ENCODE measurements around the gene NFKB2.

Gene NFKB2

DNA sequence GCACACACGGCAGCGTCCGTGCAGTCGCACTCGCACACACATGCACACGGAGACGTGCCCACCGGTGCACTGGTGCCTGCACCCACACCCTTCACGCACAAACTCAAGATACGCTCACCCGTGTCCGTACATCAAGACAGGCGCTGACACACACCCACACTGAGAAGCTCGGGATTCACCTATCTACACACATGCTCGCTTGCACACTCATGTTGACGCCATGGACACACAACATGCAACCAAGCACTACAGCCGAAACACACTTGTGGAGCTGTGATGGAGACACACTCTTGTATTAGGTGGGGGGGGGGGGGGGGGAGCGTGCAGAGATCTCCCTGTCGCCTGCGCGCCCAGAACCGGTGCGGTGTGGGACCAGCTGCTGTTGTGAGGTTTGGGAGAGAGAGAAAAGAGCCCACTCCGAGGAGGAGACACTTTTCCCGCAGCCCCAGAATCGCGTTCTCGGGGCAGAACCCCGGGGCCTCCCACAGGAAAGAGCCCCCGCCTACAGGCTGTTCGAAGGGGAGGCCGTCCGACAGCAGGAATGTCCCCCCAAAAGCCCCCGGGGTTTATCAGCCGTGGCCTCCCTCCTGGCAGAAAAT lies 605 bp upstream of the NFKB2 start:
- no peak for DNase-seq (ENCODE audit: low spot score)

DNA sequence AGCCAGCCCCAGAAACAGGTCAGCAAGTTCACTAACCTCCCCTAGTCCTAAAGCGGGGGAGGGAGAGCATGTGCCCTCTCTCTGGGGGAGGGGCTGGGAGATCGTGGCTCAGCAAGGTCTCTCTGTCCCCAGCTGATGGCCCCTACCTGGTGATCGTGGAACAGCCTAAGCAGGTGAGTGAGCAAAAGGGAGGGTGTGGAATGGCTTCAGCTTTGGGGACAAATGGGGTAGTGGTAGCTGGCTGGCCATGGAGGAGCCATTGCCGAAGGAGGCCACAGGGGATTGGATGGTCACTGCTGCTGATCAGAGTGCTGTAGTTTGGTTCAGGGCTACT lies 779 bp downstream of the NFKB2 start:
- DNase-seq (ENCODE audit: low spot score) = no peak

DNA sequence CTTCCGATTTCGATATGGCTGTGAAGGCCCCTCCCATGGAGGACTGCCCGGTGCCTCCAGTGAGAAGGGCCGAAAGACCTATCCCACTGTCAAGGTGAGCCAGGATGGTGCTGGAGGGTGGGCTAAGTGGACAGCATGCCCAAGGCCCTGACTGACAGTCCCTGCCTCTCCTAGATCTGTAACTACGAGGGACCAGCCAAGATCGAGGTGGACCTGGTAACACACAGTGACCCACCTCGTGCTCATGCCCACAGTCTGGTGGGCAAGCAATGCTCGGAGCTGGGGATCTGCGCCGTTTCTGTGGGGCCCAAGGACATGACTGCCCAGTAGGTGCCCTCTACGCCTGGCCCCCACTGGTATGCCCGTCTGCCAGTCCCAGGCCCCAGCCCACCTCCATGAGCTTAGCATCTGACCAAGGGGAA lies 1.2 kb downstream of the NFKB2 start:
- DNase-seq (ENCODE audit: low spot score) = no peak

DNA sequence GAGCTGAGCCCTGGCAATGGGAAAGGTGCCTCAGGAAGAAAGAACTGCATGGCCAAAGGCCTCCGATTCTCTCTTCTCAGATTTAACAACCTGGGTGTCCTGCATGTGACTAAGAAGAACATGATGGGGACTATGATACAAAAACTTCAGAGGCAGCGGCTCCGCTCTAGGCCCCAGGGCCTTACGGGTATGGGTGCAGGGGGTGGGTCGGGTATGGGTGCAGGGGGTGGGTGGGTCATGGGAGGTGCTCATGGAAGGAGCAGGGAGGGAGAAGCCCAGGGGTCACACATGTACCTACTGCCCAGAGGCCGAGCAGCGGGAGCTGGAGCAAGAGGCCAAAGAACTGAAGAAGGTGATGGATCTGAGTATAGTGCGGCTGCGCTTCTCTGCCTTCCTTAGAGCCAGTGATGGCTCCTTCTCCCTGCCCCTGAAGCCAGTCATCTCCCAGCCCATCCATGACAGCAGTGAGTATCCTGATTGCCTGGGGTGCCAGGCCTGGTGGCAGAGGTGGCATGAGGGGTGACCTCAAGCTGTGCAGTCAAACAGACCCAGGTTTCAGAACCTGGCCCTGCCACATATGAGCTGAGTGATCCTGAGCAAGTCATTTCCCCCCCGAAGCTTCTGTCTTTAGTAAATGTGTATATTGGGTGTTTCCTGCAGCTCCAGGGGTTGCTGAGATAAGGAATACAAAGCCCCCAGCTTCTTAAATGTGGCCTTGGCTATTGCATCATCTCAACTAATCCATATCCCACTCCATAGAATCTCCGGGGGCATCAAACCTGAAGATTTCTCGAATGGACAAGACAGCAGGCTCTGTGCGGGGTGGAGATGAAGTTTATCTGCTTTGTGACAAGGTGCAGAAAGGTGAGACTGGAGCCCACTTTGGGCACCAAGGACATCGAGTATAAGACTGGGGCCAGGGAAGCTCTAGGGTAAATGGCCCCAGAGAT lies 2.0 kb downstream of the NFKB2 start:
- DNase-seq (ENCODE audit: low spot score) = no peak

DNA sequence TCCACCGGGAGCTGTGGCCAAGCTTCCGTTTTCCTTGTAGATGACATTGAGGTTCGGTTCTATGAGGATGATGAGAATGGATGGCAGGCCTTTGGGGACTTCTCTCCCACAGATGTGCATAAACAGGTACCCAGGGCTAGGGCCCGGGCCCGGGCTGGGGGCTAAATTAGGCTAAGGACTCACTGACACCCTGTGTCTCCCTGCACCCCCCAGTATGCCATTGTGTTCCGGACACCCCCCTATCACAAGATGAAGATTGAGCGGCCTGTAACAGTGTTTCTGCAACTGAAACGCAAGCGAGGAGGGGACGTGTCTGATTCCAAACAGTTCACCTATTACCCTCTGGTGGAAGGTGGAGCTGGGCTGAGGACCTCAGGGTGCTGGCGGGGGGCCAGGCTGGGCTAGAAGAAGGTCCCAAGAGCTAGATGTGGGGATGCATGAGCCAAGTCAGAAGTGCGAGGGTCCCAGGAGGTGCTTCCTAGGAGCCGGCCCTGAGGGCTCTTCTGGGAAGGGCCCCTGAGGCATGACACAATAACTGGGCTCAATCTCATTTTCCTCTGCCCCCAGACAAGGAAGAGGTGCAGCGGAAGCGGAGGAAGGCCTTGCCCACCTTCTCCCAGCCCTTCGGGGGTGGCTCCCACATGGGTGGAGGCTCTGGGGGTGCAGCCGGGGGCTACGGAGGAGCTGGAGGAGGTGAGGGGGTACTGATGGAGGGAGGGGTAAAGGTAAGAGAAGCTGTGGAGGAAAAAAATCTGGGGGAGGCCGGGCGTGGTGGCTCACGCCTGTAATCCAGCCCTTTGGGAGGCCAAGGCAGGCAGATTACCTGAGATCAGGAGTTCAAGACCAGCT lies 2.9 kb downstream of the NFKB2 start:
- DNase-seq (ENCODE audit: low spot score) = no peak

DNA sequence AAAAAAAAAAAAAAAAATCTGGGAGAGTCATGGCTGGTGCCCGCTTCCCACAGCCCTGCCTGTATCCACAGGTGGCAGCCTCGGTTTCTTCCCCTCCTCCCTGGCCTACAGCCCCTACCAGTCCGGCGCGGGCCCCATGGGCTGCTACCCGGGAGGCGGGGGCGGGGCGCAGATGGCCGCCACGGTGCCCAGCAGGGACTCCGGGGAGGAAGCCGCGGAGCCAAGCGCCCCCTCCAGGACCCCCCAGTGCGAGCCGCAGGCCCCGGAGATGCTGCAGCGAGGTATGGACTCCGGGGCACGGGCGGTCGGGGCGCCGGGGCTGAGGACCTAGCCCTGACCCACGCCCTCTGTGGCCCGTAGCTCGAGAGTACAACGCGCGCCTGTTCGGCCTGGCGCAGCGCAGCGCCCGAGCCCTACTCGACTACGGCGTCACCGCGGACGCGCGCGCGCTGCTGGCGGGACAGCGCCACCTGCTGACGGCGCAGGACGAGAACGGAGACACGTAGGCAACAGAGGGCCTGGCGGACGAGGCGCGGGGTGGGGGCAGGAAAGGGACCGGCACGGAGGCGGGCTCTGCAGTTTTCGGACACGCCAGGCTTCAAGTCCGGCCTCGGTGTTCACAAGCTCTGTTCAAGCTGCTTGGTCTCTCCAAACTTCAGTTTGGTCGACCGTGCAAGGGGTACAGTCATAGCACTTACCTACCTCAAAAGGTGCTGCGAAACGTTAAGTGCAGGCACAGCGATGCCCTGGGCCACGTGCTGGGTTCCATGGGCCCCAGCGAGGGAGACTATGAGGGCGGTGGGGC lies 3.9 kb downstream of the NFKB2 start:
- peak; percentile 93 for DNase-seq (ENCODE audit: low spot score)

DNA sequence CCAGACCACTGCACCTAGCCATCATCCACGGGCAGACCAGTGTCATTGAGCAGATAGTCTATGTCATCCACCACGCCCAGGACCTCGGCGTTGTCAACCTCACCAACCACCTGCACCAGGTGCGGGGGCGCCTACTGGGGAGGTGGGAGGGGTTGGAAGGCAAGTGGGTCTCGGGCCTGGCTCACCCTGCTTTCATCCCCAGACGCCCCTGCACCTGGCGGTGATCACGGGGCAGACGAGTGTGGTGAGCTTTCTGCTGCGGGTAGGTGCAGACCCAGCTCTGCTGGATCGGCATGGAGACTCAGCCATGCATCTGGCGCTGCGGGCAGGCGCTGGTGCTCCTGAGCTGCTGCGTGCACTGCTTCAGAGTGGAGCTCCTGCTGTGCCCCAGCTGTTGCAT lies 4.6 kb downstream of the NFKB2 start:
- DNase-seq (ENCODE audit: low spot score) = no peak

DNA sequence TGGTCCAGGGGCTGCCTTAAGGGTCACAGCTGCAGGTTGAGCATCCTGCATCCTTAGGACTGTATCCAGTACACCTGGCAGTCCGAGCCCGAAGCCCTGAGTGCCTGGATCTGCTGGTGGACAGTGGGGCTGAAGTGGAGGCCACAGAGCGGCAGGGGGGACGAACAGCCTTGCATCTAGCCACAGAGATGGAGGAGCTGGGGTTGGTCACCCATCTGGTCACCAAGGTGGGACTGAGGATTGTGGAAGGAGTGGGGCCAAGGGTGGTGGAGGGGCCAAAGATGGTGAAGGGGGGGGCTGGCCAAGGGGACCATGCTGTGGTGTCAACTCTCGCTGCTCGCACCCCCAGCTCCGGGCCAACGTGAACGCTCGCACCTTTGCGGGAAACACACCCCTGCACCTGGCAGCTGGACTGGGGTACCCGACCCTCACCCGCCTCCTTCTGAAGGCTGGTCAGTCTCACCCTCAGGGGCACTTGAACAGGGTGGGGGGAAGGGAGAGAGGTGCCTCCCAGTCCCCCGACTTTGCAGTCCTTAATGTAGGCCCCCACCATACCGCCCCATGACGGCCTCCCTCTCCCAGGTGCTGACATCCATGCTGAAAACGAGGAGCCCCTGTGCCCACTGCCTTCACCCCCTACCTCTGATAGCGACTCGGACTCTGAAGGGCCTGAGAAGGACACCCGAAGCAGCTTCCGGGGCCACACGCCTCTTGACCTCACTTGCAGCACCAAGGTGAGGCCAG lies 5.3 kb downstream of the NFKB2 start:
- no peak for DNase-seq (ENCODE audit: low spot score)

DNA sequence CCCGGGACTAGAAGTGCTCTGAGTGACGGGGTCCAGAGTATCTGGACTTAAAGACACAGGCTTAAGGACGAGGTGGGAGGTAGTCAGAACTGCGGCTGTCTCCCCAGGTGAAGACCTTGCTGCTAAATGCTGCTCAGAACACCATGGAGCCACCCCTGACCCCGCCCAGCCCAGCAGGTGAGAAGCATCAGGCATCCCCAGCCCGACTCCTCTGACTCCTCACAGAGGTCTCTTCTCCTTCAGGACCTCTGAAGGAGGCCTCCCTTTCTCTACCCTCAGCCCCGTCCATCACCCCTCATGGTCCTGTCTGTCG lies 5.8 kb downstream of the NFKB2 start:
- no peak for DNase-seq (ENCODE audit: low spot score)

DNA sequence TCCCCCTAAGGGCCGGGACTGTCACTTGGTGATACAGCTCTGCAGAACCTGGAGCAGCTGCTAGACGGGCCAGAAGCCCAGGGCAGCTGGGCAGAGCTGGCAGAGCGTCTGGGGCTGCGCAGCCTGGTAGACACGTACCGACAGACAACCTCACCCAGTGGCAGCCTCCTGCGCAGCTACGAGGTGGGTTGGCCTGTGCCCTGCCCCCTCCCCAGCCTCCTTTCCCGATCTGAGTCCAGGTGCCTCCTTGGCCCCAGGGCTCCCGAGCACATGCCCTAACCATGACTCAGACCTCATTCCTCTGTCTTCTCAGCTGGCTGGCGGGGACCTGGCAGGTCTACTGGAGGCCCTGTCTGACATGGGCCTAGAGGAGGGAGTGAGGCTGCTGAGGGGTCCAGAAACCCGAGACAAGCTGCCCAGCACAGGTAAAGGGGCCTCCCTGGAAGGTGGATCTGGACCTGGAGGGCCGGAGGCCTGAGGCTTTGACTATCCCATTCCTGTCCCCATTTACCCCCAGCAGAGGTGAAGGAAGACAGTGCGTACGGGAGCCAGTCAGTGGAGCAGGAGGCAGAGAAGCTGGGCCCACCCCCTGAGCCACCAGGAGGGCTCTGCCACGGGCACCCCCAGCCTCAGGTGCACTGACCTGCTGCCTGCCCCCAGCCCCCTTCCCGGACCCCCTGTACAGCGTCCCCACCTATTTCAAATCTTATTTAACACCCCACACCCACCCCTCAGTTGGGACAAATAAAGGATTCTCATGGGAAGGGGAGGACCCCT lies 6.4 kb downstream of the NFKB2 start:
- no peak for DNase-seq (ENCODE audit: low spot score)

DNA sequence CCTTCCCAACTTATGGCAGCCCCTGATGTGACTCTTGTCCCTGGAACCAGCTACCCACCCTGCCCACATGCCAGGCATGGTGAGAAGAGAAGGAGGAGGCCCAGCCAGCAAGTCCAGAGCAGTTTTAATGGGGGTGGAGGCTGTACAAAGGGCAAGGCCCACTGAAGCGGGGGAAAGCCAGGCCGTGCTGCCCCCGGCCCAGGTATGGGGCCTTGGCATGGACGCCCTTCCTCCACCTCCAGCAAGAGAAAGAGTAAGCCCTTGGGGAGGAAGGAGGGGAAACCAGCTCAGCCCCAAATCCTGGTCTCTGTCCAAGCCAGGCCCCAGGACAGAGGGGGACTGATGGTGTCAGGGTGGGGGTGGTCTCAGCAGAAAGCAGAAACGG lies 7.0 kb downstream of the NFKB2 start:
- no peak for DNase-seq (ENCODE audit: low spot score)

DNA sequence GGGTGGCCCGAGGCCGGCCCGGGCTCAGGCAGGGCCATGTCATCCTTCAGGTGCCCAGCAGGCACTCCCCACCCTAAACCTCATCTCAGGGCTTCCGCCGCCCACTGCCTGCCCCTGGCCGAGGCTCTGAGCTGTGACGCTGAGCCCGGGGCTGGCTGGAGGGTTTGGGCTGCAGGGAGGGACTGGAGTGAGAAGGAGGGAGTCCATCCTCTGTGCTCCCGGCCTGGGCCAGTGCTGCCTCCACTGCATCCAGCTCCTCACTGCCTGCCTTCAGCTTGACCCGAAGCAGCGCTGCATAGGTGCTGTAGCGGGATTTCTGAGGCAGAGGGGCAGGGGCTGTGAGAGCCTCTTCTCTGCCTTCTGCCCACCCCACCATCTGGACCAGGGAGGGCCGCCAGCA lies 7.6 kb downstream of the NFKB2 start:
- no peak for DNase-seq (ENCODE audit: low spot score)

DNA sequence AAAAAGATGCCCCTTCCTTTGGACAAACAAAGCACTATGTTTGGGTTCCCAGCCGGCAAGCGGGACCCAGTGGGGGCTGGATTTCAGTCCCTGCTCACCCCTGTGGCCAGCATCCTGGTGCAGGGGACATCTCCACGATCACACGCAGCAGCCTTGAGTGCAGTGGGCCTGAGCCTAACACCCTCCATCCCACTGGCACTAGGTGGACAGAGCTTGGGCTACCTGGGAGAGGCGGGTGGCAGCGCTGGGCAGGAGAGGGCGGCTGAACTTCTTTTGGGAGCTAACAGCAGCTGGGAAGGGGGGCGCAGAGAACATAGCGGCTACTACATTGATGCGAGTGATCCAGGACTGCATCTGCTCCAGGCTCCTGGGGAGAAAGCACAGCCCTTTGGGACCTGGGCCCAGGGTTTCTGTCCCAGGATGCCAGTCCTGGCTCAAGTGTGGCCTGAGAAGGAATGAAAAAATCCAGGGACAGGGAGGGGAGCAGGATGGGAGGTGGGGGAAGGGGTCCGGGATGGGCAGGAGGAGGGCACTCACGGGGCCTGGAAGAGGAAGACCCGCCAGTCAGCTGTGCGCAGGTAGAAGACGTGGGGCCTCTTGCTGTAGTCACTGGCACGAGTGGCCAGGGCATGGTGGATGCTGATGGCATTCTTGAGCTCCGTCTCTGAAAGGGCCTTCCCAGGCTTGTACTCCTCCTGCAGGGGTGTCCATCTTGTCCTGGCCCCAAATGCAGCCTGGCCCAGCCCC lies 9.0 kb downstream of the NFKB2 start:
- DNase-seq (ENCODE audit: low spot score) = no peak

DNA sequence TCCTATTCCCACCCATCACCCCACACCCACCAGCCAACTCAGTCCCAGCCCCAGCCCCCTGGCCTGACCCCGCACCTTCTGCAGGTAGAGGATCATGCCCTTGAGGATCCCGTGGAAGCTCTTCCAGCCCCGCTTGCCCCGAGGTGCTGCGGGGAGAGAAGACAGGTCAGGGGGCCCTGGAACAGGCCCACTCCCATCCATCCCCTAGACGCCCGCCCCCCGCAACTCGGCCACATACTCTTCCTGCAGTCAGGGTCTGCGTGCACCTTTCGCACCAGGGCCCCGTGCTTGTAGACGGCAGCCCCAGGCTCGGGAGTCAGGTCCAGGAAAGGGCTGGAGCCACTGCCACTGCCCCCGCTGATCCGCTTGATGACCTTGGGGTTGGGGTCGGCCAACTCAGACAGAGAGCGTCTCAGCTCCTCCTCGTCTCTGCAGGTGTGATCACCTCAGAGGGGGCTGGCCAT lies 9.6 kb downstream of the NFKB2 start:
- DNase-seq (ENCODE audit: low spot score) = no peak

DNA sequence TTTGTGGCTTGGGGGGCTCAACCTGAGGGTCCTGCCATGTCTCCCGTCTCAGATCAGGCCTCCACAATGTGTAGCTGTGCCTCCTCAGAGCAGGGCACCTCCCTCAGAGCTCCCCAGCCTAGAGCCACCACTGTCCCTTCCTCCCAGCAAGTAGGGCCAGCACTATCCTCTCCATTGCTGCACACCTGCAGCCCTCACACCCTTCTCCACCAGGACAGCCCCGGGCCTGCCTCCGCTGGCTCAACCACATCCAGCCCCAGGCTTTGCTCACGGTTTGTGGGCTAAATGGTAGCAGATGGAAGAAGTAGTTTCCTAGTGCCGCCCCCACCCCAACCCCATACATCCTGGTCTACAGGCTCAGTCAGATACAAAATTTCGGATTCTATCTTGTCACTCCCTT lies 10.1 kb downstream of the NFKB2 start:
- DNase-seq (ENCODE audit: low spot score) = no peak

DNA sequence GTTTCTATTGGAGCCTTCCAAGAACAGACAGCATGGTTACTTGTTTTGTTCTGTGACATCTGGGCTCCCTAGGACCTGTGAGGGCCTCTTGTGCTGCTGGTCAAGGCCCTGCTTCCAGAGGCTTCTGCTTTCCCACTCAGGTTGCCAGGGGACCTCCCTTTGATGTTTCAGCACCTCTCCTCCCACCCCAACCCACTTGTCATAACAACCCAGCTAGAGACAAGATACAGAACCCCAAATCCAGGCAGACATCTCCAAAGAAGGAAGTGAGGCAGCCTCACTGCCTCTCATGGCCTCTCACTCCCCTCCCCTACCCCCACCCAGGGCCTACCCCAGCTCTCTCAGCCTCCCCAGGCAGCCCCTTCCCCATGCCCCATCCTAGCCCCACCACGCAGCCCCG lies 11.3 kb downstream of the NFKB2 start:
- no peak for DNase-seq (ENCODE audit: low spot score)

DNA sequence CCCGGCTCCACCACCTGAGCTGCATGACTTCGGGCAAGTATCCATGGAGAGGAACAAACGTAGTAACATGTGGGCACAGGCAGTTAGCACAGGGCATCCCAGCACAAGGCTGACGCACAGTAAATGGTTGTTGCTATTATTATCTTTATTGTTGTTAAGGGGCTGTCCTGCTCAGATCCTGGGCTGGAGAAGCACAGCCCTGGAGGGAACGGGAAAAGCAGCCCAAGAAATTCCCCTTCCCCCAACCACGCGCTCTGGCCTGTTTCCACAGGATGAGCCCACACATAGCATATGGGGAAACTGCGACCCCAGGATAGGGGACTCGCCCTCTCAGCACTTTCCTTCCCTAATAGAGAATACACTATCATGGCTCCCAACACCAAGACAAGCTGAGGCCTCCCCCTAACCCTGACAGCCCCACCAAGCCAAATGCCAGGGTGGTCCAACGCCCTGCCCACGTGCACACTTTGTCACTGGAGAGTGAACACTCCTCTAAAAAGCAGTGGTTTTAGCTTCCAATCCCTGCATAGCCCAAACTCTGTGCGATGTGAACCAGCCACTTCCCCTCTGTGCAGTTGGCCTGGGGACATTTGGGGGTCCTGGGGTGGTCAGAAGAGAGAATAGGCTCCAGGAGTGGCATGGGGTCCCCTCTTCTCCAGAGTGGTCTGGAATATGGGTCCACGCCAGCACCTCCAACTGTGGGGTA lies 12.1 kb downstream of the NFKB2 start:
- DNase-seq (ENCODE audit: low spot score) = no peak

DNA sequence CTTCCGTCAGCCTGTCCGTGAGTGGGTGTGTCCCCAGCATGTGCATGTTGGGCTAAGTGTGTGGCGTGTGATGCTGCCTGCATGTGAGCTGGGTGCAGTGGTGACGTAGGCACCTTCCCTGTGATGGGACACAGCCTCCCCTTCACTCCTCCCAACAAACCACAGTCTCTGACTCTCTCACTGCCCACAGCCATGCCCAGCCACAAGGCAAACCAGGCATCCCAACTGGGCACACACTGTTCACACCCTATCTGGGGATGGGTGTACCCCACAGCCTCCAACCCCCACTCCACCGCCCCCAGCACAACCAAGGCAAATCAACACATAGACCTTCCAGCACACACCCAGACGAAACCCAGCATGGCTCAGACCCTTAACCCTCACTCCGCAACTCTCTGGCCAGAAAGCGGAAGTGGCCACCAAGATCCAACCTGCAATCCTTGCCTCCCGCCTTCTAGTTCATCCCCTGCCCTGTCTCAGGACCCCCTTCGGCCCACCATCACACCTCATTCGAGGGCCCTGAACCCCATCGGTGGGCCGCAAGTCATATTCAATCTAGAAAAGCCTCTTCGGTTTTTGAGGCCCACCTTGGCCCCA lies 12.7 kb downstream of the NFKB2 start:
- DNase-seq (ENCODE audit: low spot score) = no peak
